Measurements from ENCODE around the gene RIPOR2. TPM values are rescaled to one million over a fixed set of nuclear protein-coding genes. Genes with fewer than 3 reads are reported as not detected.

Gene RIPOR2
- total RNA-seq, 4 donors from 2014 or later = 8.8 to 27.0 (median 19.0) TPM

DNA sequence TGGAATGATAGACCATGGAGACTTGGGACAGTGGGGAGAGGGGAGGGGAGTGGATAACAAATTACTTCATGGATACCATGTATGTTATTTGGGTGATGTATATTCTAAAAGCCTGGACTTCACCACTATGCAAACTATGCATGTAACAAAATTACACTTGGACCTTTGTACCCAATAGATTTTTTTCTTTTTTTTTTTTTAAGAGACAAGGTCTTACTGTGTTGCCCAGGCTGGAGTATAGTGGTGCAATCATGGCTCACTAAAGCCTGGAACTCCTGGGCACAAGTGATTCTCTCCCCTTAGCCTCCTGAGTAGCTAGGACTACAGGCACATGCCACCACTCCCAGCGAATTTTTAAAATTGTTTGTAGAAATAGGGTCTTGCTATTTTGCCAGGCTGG, 45.3 kb downstream of the RIPOR2 start:
- Histone ChIP-seq H3K27ac (no peak overlapping the region), H3K9me3 (no peaks in the 10 kb centered on the region), H3K4me1 (peaks cover 0 to 3% (median 0%) of the 10 kb centered on the region in 4 donors), H3K36me3 (no peaks in the 10 kb centered on the region), H3K4me3 (no peak overlapping the region), H3K27me3 (no peaks in the 10 kb centered on the region)
- WGBS, 2 donors = 45 to 79% methylated on average over 1 of the region's 1 CpG
- DNase-seq (ENCODE audit: low spot score in 2 of 2) = no peak
- TF ChIP-seq POLR2A (IDR thresholded peaks at IDR 0.05) (no peak), CTCF (IDR thresholded peaks at IDR 0.05) (no peak), EP300 (IDR thresholded peaks at IDR 0.05) (no peak)

DNA sequence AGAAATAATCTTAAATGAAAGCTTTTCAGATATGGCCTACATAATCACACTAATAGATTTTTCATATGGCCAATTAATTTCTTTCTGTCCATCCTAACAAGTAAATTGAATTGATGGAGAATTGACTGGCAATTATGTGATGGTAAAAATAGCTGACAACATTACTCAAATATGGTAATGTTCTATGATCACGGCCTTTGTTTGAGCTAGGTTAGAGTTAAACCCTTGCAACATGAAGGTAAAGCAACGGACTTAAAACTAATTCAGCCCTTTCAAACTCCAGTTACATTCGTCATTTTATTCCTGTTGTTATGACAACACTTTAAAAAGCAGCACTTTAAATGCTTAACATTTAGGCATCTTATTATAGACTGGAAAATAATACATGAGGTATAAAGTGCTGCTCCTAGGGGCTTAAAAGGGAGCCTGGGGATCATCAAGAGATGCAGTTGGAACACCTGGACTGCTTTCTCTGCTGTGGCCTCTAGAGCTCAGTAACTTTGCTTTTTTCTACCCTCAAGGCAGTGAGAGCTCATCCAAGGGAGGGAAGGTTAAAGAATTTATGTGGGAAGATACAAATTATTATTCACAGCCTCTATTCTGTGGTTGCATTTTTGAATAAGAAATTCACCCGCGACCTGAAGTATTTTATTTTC, 46.9 kb downstream of the RIPOR2 start:
- no peak for DNase-seq (ENCODE audit: low spot score in 2 of 2)
- WGBS, 2 donors = 67 to 68% methylated on average over 5 of the region's 5 CpGs
- H3K27me3 ChIP-seq = no peaks in the 10 kb centered on the region
- no peak overlapping the region for H3K27ac ChIP-seq
- TF ChIP-seq POLR2A (IDR thresholded peaks at IDR 0.05) (no peak), CTCF (IDR thresholded peaks at IDR 0.05) (no peak), EP300 (IDR thresholded peaks at IDR 0.05) (no peak)
- H3K9me3 ChIP-seq = no peaks in the 10 kb centered on the region
- H3K4me3 ChIP-seq = no peak overlapping the region
- H3K36me3 ChIP-seq = no peaks in the 10 kb centered on the region
- peaks cover 0 to 3% (median 0%) of the 10 kb centered on the region in 4 donors for H3K4me1 ChIP-seq

DNA sequence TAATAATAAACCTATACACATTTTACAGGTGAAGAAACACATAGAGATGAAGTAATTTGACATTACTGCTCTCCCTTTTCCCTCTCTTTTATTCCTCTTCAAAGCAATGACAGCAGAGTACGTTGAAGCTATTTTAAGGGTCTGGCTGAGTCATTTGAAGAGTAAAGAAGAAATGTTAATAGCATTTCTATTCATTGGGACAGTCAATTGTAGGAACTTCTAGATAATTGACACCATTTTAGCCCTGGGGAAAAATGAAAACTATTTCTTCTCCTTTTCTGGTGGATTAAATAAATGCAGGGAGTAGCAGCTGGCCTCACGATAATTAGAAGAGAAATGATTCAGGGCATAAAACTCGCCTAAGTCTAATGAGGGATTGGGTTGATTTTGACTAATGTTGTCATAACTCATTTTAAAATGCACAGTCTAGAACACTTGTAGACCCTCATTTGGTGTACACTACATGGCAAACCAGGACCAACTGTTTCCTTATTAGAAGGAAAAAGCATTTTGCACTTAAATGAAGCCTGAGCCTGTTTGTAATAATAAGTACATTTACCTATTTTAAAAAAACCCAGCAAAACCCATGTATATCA, 48.1 kb downstream of the RIPOR2 start:
- Histone ChIP-seq H3K9me3 (no peaks in the 10 kb centered on the region), H3K27me3 (no peaks in the 10 kb centered on the region), H3K4me3 (no peak overlapping the region), H3K4me1 (no peaks in the 10 kb centered on the region), H3K36me3 (no peaks in the 10 kb centered on the region), H3K27ac (no peak overlapping the region)
- DNase-seq (ENCODE audit: low spot score in 2 of 2) = no peak
- TF ChIP-seq CTCF (IDR thresholded peaks at IDR 0.05) (no peak), EP300 (IDR thresholded peaks at IDR 0.05) (no peak), POLR2A (IDR thresholded peaks at IDR 0.05) (no peak)
- WGBS, 2 donors = 50 to 63% methylated on average over 3 of the region's 3 CpGs

- Histone ChIP-seq H3K4me3 (no peak overlapping the region), H3K27ac (no peak overlapping the region), H3K9me3 (no peaks in the 10 kb centered on the region), H3K4me1 (no peaks in the 10 kb centered on the region), H3K36me3 (no peaks in the 10 kb centered on the region), H3K27me3 (no peaks in the 10 kb centered on the region)
- no peak for DNase-seq (ENCODE audit: low spot score in 2 of 2)
- 35 to 47% methylated on average over 5 of the region's 5 CpGs for WGBS, 2 donors
- TF ChIP-seq POLR2A (IDR thresholded peaks at IDR 0.05) = no peak
- TF ChIP-seq CTCF (IDR thresholded peaks at IDR 0.05) = no peak
- TF ChIP-seq EP300 (IDR thresholded peaks at IDR 0.05) = no peak
Observed at GRCh38 chr6:24883618-24884017, 52.1 kb downstream of the RIPOR2 start.

GRCh38 chr6:24882835-24883555, 52.8 kb downstream of the RIPOR2 start:
- no peak for DNase-seq (ENCODE audit: low spot score in 2 of 2)
- TF ChIP-seq CTCF (IDR thresholded peaks at IDR 0.05) (no peak), POLR2A (IDR thresholded peaks at IDR 0.05) (no peak), EP300 (IDR thresholded peaks at IDR 0.05) (no peak)
- no peak overlapping the region for H3K27ac ChIP-seq
- H3K4me3 ChIP-seq = no peak overlapping the region
- H3K9me3 ChIP-seq = no peaks in the 10 kb centered on the region
- H3K36me3 ChIP-seq = no peaks in the 10 kb centered on the region
- H3K27me3 ChIP-seq = no peaks in the 10 kb centered on the region
- WGBS, 2 donors = 56 to 61% methylated on average over 7 of the region's 7 CpGs
- H3K4me1 ChIP-seq = no peaks in the 10 kb centered on the region

All from tibial nerve (tissue), 4 donors.